Activated CD4-positive, alpha-beta T cell treated with anti-CD3 and anti-CD28 coated beads, Interleukin-2, amount 10 ng/mL, durations not matched to agents 24 days and 14 days (primary cell): ENCODE measurements around the gene FAM72B. TPM values are rescaled to one million over a fixed set of nuclear protein-coding genes. Genes with fewer than 3 reads are reported as not detected.
"Not testable (repeated sequence)": the region's sequence is repeated elsewhere in the genome, so short reads cannot be mapped to it uniquely, and the experiment has no call there.

ENCODE experiments used
- DNase-seq: peaks from one replicate; pipeline ENCODE4 v3.0.0; 2022
- H3K27ac Mint-ChIP-seq: one replicate; pipeline ENCODE4 v1.8.0; 2022; ENCODE audit warnings: mild to moderate bottlenecking, mixed read lengths
- H3K27me3 Mint-ChIP-seq: one replicate; pipeline ENCODE4 v1.8.0; 2022; ENCODE audit warnings: mixed read lengths
- H3K36me3 Mint-ChIP-seq: one replicate; pipeline ENCODE4 v1.8.0; 2022; ENCODE audit warnings: low read depth, mild to moderate bottlenecking, mixed read lengths
- H3K4me1 Mint-ChIP-seq: one replicate; pipeline ENCODE4 v1.8.0; 2021; ENCODE audit warnings: mixed read lengths
- H3K4me3 Mint-ChIP-seq: one replicate; pipeline ENCODE4 v1.8.0; 2022; ENCODE audit warnings: mild to moderate bottlenecking, moderate library complexity, mixed read lengths
- H3K9me3 Mint-ChIP-seq: one replicate; pipeline ENCODE4 v1.8.0; 2021; ENCODE audit warnings: mixed read lengths
- intact Hi-C: fragments of 100-400 bp; cut with micrococcal nuclease; formaldehyde crosslinking; loops from one replicate; pipeline ENCODE4 v1.15.1; 2023
- total RNA-seq: library from RNA; stranded (reverse); gene quantifications from 2 replicates; pipeline ENCODE4 v1.2.3, GENCODE V29; 2022

Gene FAM72B
- total RNA-seq, 1 donor from 2014 or later: 23.0 TPM

GRCh38 chr1:121178197-121178596 lies 5.9 kb downstream of the FAM72B start:
- H3K4me1 Mint-ChIP-seq, H3K27me3 Mint-ChIP-seq, H3K4me3 Mint-ChIP-seq, H3K9me3 Mint-ChIP-seq, H3K36me3 Mint-ChIP-seq, H3K27ac Mint-ChIP-seq, intact Hi-C loops, DNase-seq: not testable (repeated sequence)

- H3K4me1 Mint-ChIP-seq, H3K4me3 Mint-ChIP-seq, H3K27ac Mint-ChIP-seq, DNase-seq, H3K36me3 Mint-ChIP-seq, intact Hi-C loops, H3K27me3 Mint-ChIP-seq, H3K9me3 Mint-ChIP-seq: not testable (repeated sequence)
These were observed 7.5 kb downstream of the FAM72B start for GRCh38 chr1:121176649-121177048.

- H3K9me3 Mint-ChIP-seq, H3K27me3 Mint-ChIP-seq, H3K36me3 Mint-ChIP-seq, DNase-seq, H3K4me1 Mint-ChIP-seq, intact Hi-C loops, H3K27ac Mint-ChIP-seq, H3K4me3 Mint-ChIP-seq: not testable (repeated sequence)
These were observed 15.9 kb downstream of the FAM72B start for GRCh38 chr1:121168152-121168668.

GRCh38 chr1:121167225-121167738 lies 16.9 kb downstream of the FAM72B start:
- intact Hi-C loops, H3K4me3 Mint-ChIP-seq: not testable (repeated sequence)

DNA sequence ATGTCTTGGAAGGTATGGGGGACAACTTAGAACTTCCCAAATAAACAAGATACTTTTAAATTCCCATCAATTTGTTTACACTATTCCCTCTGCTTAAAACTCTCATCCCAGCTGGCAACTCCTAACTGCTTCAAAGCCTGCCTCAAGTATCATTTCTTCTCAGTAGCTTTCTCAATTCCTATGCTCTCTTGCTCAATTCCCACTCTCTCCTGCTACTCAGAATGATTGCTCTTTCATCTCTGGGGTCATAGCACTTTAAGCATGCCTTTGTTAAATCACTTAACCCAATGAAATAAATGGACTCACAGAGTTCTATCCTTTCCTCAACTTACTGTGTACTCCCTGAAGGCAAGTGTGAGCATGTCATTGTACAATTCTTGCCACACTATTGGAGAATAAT lies 18.8 kb downstream of the FAM72B start:
- H3K27ac Mint-ChIP-seq, intact Hi-C loops, H3K27me3 Mint-ChIP-seq, DNase-seq, H3K36me3 Mint-ChIP-seq, H3K4me3 Mint-ChIP-seq, H3K4me1 Mint-ChIP-seq, H3K9me3 Mint-ChIP-seq: not testable (repeated sequence)

More at GRCh38 chr1:121167225-121167738, 16.9 kb downstream of the FAM72B start:
- H3K4me1 Mint-ChIP-seq, H3K27ac Mint-ChIP-seq, H3K9me3 Mint-ChIP-seq, DNase-seq, H3K27me3 Mint-ChIP-seq, H3K36me3 Mint-ChIP-seq: not testable (repeated sequence)

DNA sequence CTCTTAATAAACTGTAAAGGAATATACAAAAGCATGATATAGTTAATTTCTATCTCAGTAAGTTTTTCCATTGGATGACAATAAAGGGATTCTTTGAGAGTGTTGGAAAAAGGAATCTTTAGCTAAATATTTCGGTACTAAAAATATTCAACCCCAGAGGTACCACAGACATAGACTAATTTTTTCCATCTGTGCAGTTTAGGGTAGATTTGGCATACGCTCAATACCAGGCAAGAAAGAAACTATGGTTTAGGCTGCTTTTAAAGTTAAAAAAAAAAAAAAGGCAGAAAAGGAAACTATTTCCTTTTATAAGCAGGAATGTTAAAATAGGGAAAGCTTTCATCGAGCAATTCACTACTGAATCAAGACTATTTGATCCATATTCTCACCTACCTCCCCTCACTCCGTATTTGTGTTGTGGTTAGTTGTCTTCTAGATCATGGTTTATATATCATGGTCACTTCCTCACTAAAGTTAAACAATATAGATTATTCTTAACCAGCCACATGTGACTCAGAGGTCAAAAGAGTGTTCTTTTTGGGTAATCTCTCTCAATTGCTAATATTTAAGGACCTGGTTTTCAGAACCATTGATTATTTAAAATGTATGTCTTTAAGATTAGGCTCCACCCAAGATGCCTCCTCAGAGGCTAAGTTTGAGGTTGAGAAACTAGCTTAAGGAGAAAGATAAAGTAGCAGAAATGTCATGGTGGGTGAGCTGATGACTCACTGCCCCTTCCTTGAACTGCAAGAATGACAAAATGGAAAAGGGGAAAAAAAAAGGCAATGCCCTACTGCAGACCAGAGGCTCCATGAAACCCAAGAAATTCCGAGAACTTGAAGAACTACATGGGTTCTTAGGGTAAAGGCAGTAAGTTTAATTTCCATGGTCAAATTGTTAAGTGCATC lies 20.0 kb downstream of the FAM72B start:
- H3K36me3 Mint-ChIP-seq, H3K27me3 Mint-ChIP-seq, H3K9me3 Mint-ChIP-seq, H3K27ac Mint-ChIP-seq, H3K4me1 Mint-ChIP-seq, H3K4me3 Mint-ChIP-seq, intact Hi-C loops, DNase-seq: not testable (repeated sequence)

GRCh38 chr1:121161199-121161901 lies 22.8 kb downstream of the FAM72B start:
- intact Hi-C loops, H3K9me3 Mint-ChIP-seq, H3K4me1 Mint-ChIP-seq, H3K4me3 Mint-ChIP-seq, H3K36me3 Mint-ChIP-seq, DNase-seq, H3K27ac Mint-ChIP-seq, H3K27me3 Mint-ChIP-seq: not testable (repeated sequence)

DNA sequence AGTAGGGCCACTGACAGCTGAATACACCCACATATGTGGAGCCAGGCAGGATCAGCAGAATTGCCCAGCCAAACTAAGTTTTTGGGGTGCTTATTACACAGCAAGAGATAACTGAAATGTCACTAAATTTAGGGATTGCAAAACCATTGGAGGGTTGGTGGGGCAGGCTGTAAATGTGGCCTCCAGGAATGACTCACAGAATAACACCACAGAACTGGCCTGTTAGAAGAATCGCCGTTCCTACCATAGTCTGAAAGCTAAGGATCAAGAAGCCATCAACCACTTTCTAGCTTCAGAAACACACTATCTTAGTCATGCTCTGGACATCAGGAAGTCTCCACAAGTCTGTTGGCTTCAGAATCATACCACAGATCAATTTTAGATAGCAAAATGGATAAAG lies 24.0 kb downstream of the FAM72B start:
- H3K27me3 Mint-ChIP-seq, H3K4me3 Mint-ChIP-seq, DNase-seq, H3K27ac Mint-ChIP-seq, intact Hi-C loops, H3K9me3 Mint-ChIP-seq, H3K36me3 Mint-ChIP-seq, H3K4me1 Mint-ChIP-seq: not testable (repeated sequence)

DNA sequence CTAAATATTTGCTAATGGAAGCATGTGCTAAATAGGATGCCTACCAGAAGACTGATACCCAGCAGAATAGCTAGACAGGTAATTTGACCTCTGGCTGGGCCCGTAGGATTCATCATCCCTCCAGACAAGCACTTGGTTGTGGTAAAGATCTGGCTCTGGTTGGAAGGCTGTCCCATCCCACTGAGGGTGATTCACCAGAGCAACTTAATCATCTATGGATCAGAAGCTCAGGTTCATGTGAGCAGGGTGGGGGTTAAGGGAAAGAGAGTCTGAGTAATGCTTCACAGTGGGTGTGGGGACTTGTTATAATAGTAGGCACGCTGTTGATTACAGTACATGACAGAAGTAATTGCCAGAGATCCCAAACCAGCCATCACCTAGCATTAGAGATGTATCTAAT lies 26.5 kb downstream of the FAM72B start:
- not testable (repeated sequence) for DNase-seq, H3K36me3 Mint-ChIP-seq

GRCh38 chr1:121156958-121157603 lies 27.1 kb downstream of the FAM72B start:
- intact Hi-C loops, DNase-seq, H3K27ac Mint-ChIP-seq: not testable (repeated sequence)

More for the DNA sequence above, 26.5 kb downstream of the FAM72B start:
- H3K4me3 Mint-ChIP-seq, H3K27ac Mint-ChIP-seq, H3K4me1 Mint-ChIP-seq, H3K9me3 Mint-ChIP-seq, intact Hi-C loops, H3K27me3 Mint-ChIP-seq: not testable (repeated sequence)

GRCh38 chr1:121155671-121156358 lies 28.3 kb downstream of the FAM72B start:
- H3K36me3 Mint-ChIP-seq, H3K4me1 Mint-ChIP-seq, DNase-seq, H3K27me3 Mint-ChIP-seq, H3K4me3 Mint-ChIP-seq, H3K9me3 Mint-ChIP-seq, intact Hi-C loops, H3K27ac Mint-ChIP-seq: not testable (repeated sequence)

More at GRCh38 chr1:121156958-121157603, 27.1 kb downstream of the FAM72B start:
- not testable (repeated sequence) for H3K27me3 Mint-ChIP-seq, H3K4me1 Mint-ChIP-seq, H3K9me3 Mint-ChIP-seq, H3K36me3 Mint-ChIP-seq, H3K4me3 Mint-ChIP-seq

GRCh38 chr1:121154811-121155210 lies 29.3 kb downstream of the FAM72B start:
- H3K27ac Mint-ChIP-seq, DNase-seq, H3K27me3 Mint-ChIP-seq, H3K36me3 Mint-ChIP-seq, intact Hi-C loops, H3K4me1 Mint-ChIP-seq, H3K9me3 Mint-ChIP-seq, H3K4me3 Mint-ChIP-seq: not testable (repeated sequence)

DNA sequence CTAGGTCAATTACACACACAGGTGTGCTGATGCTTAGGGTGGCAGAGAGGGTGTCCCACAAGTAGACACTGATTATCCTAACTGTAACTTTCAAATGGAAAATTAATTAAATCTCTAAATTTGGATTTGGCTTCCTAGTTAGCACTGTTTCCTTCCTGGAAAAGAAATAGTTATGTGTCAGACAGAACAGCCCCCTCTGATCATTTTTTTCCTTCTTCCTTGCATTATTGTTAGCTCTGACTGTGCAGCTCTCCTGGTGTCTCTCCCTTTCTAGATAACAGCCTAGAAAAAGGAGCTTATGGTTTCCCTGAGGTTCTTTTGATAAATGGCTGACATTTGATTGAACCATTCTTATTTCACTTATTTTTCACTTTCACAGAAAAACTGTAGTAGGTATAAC lies 31.4 kb downstream of the FAM72B start:
- intact Hi-C loops, H3K4me3 Mint-ChIP-seq, H3K27ac Mint-ChIP-seq, H3K9me3 Mint-ChIP-seq, H3K36me3 Mint-ChIP-seq, DNase-seq, H3K4me1 Mint-ChIP-seq, H3K27me3 Mint-ChIP-seq: not testable (repeated sequence)
